Choroid plexus epithelial cell (primary cell): ENCODE measurements around the gene MEIS1.

ENCODE experiments used
- DNase-seq: peaks from one replicate; pipeline ENCODE4 v3.0.0-alpha.2; 2010; ENCODE audit warnings: low read depth
- H3K4me3 ChIP-seq: 2 replicates; pipeline ENCODE4 v1.5.1; 2011; ENCODE audit warnings: low read depth, mild to moderate bottlenecking, control low read depth, low read length, moderate library complexity
- CTCF ChIP-seq: conservative IDR thresholded peaks from 2 replicates; pipeline ENCODE4 v1.5.1; 2011; ENCODE audit warnings: low read depth, mild to moderate bottlenecking, control low read depth, inconsistent platforms, low read length, moderate library complexity

The MEIS1 gene

GRCh38 chr2:66535574-66536289 lies 100.8 kb downstream of the MEIS1 start:
- no peak for DNase-seq
- H3K4me3 ChIP-seq, result no peak overlapping the region
- no peak for TF ChIP-seq CTCF

- H3K4me3 ChIP-seq, result no peak overlapping the region
- no peak for TF ChIP-seq CTCF
- no peak for DNase-seq
Observed at GRCh38 chr2:66536290-66536673, 101.4 kb downstream of the MEIS1 start.

- DNase-seq, result no peak
- no peak for TF ChIP-seq CTCF
- no peak overlapping the region for H3K4me3 ChIP-seq
Observed at GRCh38 chr2:66536997-66537396, 102.1 kb downstream of the MEIS1 start.

GRCh38 chr2:66538291-66538690 lies 103.4 kb downstream of the MEIS1 start:
- H3K4me3 ChIP-seq, result no peak overlapping the region
- no peak for DNase-seq
- no peak for TF ChIP-seq CTCF

GRCh38 chr2:66539452-66539851 lies 104.5 kb downstream of the MEIS1 start:
- peak; percentile 18 for DNase-seq
- no peak for TF ChIP-seq CTCF
- H3K4me3 ChIP-seq, result no peak overlapping the region

- no peak overlapping the region for H3K4me3 ChIP-seq
- TF ChIP-seq CTCF, result no peak
Observed at GRCh38 chr2:66541646-66542045, 106.7 kb downstream of the MEIS1 start.

GRCh38 chr2:66543257-66543767 lies 108.4 kb downstream of the MEIS1 start:
- no peak overlapping the region for H3K4me3 ChIP-seq
- TF ChIP-seq CTCF, result no peak
- no peak for DNase-seq

More at GRCh38 chr2:66541646-66542045, 106.7 kb downstream of the MEIS1 start:
- no peak for DNase-seq
